ENCODE data around the gene CLMP.

The CLMP gene

DNA sequence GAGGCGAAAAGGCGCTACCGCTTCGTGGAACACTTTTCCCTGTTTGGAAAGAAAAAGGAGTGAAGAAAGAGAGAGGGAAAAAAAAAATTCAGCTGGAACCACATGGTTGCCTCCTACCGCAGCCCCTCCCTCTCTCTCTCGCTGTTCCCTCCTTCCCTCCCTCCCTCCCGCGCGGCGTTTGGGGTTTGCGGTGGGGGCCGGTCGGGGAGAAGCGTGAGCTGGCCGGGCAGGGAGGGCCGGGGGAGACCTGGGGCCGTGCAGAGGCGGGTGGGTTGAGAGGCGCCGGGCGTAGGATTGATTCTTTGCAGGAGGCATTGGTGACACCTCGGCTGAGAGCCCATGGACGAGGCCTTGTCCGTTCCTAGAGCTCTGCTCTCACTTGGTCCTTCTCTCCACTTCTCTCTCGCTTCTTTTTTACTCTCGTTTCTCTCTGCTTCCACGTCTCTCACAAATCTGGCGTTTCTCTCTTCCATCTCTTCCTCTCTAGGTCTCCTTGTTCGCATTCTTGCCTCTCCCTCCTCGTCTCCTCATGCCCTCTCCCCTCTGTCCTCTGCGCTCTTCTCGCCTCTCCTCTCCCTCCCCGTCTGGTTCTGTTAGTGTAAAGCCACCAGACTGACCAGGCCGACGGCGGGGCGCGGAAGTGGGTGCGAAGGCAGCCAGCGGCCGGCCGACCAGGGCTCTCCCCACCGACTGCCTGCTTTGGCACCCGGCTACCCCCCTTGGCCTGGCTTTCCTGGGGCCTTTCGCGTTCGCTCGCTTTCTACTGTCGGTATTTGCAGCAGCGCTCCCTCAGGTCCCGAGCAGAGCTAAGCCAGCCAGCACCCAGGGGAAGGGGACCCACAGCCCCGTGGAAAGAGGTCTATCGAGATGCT, at the start of gene CLMP:
TSS of gene CLMP (minus strand) at position 61 of the 872 bp plus-strand sequence. CDS start 308 bp downstream, outside the sequence.
- DNase-seq (ENCODE audit: low read depth, low spot score) = no peak

DNA sequence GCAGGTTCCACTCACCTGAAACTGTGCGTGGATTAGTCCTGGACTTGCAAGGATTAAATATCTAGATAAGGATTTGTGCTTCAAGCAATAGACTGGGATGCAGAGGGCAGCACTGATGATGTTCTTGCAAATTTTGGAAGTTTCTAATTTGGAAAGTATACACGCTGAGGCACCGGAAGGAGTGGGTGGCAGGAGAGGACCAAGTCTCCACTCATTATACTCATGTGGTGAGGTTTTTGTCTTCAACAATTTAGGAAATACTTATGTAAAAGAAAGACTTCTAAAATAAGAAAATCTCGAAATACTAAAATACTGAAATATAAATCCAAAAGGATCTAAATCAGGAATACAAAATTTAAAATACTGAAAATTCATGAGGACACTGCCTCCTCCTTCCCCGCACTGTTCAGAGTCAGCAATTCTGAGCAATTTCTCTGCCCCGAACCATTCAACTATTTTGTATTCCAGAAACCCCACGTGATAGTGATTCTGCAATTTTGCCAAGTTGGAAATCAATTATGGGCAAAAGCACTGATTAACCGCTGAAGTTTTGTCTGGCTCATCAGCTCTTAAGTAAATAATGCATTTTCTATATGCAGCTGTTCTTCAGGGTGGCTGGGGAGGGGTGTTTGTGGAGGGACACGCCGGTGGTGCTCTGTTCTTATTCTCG, 47.0 kb upstream of the CLMP start:
- DNase-seq (ENCODE audit: low read depth, low spot score) = no peak

GRCh38 chr11:123241294-123241693, 46.2 kb upstream of the CLMP start:
- DNase-seq (ENCODE audit: low read depth, low spot score) = no peak

GRCh38 chr11:123239191-123240150, 44.4 kb upstream of the CLMP start:
- no peak for DNase-seq (ENCODE audit: low read depth, low spot score)

GRCh38 chr11:123238297-123238696, 43.2 kb upstream of the CLMP start:
- DNase-seq (ENCODE audit: low read depth, low spot score) = no peak

- no peak for DNase-seq (ENCODE audit: low read depth, low spot score)
Observed at GRCh38 chr11:123236879-123237278, 41.8 kb upstream of the CLMP start.

- no peak for DNase-seq (ENCODE audit: low read depth, low spot score)
Observed at GRCh38 chr11:123235656-123236261, 40.7 kb upstream of the CLMP start.

DNA sequence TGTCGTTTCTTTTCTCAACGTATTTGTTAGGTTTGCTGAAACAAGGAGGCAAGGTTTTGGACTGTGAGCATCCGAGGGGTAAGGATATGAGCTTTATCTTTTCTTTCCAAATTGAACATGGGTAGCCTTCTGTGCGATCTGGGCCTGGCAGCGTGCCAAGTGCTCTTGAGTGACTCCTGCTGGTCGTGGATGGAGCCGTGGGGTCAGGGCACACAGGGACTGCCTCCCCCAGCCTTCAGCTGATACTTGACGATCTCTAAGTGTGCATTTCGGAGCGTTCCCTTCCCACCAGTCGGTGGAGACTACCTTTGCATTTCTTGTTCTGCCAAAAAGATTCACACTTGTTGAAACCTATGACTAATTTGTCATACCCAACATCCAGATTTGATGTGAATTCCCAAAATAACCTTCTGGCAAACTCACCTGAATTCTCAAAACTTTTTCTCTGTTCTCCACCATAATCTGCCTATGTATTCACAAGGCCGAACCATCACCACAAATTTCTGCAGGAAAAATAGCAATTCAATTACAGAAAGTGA, 40.1 kb upstream of the CLMP start:
- no peak for DNase-seq (ENCODE audit: low read depth, low spot score)

GRCh38 chr11:123233975-123234334, 38.9 kb upstream of the CLMP start:
- DNase-seq (ENCODE audit: low read depth, low spot score) = no peak

GRCh38 chr11:123233280-123233974, 38.4 kb upstream of the CLMP start:
- DNase-seq (ENCODE audit: low read depth, low spot score) = no peak

DNA sequence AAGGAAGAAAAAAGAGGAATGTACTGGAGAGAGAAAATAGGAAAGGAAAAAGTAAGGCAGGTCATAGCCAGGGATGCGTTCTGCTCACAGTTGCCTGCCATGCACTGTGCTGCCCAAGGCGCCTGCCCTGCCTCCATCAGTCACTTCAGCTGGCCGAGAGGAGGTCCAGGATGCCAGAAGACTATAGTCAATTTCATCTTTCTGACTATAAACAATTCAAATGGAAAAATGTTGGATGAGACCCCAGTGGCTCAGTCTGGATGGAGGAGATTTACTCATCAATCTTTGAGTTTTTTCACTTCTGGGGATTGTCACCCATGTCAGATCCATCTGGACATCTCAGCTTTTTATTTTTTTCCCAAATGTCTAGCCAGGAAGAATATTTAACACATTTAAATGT, 36.7 kb upstream of the CLMP start:
- no peak for DNase-seq (ENCODE audit: low read depth, low spot score)

- no peak for DNase-seq (ENCODE audit: low read depth, low spot score)
Observed at GRCh38 chr11:123231256-123231655, 36.2 kb upstream of the CLMP start.

- DNase-seq (ENCODE audit: low read depth, low spot score) = no peak
Observed at GRCh38 chr11:123230346-123230745, 35.3 kb upstream of the CLMP start.

DNA sequence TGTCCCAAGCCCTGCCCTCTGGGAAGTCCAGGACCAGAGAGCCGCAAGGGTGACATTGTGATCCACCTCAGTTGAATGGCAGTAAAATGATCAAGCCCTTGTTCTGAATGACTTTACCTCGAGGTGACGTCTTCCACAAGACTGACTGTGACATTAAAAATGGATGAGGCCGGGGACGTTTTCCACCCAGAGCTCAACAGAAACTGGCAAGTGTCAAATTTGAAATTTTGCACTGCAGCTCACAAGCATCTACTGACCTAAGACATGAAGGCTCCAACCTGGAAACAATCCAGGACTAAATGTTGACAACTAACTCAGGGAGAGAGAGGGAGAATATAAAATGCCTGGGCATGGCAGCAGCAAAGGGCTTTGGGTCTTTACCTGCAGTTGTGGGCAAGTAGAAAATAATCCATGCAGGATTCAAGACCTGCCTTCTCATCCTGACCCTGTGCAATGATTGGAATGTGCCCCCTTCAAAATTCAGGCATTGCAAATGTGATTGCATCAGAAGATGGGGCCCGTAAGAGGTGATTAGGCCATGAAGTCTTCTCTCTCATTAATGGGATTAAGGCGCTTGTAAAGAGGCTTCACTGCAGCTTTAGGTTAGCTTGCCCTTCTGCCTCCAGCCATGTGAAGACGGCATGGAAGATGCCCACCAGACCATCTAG, 33.6 kb upstream of the CLMP start:
- no peak for DNase-seq (ENCODE audit: low read depth, low spot score)

- no peak for DNase-seq (ENCODE audit: low read depth, low spot score)
Observed at GRCh38 chr11:123227763-123228495, 32.9 kb upstream of the CLMP start.

- no peak for DNase-seq (ENCODE audit: low read depth, low spot score)
Observed at GRCh38 chr11:123221584-123221983, 26.5 kb upstream of the CLMP start.

GRCh38 chr11:123221096-123221561, 26.1 kb upstream of the CLMP start:
- no peak for DNase-seq (ENCODE audit: low read depth, low spot score)

DNA sequence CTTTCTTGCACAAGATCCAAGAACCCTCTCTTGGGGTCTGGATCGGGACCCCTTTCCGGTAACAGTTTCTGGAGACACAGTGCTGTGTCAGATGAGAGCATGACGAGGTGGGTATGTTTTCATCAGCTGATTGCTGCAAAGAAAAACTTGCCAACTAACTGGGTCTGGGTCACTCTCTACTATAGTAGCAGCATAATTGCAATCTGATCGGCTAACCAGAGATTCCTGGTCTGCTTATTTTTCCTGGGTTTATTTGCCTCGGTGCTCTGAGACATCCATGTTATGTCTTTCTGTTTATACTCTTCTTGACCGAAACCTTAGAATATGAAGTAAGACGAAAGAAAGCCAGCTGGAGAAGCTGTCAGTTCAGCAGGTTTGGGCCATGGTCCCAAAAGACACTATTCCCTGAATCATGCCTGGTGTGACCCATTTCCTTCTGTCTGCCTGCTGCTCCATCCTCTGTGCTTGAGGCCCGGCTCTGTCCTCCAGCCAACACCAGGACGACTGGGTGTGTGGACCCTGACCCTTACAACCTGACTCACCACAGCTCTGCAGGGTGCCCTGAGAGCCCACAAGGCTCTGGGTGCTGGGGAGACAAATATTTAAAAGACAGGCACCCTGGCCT, 24.1 kb upstream of the CLMP start:
- no peak for DNase-seq (ENCODE audit: low read depth, low spot score)

DNA sequence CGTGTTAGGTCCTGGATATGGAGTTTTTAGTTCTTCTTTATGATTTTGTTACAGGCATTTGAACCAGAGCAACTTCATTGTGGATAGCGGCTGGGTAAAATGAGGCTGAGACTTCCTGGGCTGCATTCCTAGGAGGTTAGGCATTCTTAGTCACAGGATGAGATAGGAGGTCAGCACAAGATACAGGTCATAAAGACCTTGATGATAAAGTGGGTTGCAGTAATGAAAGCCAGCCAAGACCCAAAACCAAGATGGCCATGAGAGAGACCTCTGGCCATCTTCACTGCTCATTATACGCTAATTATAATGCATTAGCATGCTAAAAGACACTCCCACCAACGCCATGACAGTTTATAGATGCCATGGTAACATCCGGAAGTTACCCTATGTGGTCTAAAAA, 23.4 kb upstream of the CLMP start:
- no peak for DNase-seq (ENCODE audit: low read depth, low spot score)

All from smooth muscle cell of the brain vasculature (primary cell).